Ishikawa (cell line): ENCODE data around the gene CASP2.

Experiments used
- CEBPB ChIP-seq: IDR thresholded peaks from 2 replicates; pipeline ENCODE4 v1.6.1; 2012
- EGR1 ChIP-seq: IDR thresholded peaks from 2 replicates; pipeline ENCODE4 v1.6.1; 2012
- FOXM1 ChIP-seq: IDR thresholded peaks from 2 replicates; pipeline ENCODE4 v1.6.1; 2012; ENCODE audit warnings: low read depth, borderline replicate concordance
- RAD21 ChIP-seq: IDR thresholded peaks from 2 replicates; pipeline ENCODE4 v1.6.1; 2012; ENCODE audit warnings: low read depth
- REST ChIP-seq: IDR thresholded peaks from 2 replicates; pipeline ENCODE4 v1.6.1; 2012; ENCODE audit warnings: low read depth, mild to moderate bottlenecking
- TEAD4 ChIP-seq: IDR thresholded peaks from 2 replicates; pipeline ENCODE4 v1.6.1; 2012
- YY1 ChIP-seq: IDR thresholded peaks from 2 replicates; pipeline ENCODE4 v1.6.1; 2012; ENCODE audit warnings: low read depth
- ZBTB7A ChIP-seq: IDR thresholded peaks from 2 replicates; pipeline ENCODE4 v1.6.1; 2012; ENCODE audit warnings: low read depth
- TF ChIP-seq, protein P1 (sequence below): IDR thresholded peaks from 2 replicates; pipeline ENCODE4 v1.6.1; 2012

- TF ChIP-seq, protein P1, sequence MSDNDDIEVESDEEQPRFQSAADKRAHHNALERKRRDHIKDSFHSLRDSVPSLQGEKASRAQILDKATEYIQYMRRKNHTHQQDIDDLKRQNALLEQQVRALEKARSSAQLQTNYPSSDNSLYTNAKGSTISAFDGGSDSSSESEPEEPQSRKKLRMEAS = no peak
- no peak for TF ChIP-seq YY1
- TF ChIP-seq EGR1 = no peak
- no peak for TF ChIP-seq FOXM1
- TF ChIP-seq RAD21 = no peak
- TF ChIP-seq CEBPB = no peak
- TF ChIP-seq TEAD4 = no peak
- TF ChIP-seq ZBTB7A = no peak
- no peak for TF ChIP-seq REST
These were observed 2.1 kb downstream of the CASP2 start for GRCh38 chr7:143290293-143290692.
